ENCODE data around the gene NID1. TPM values are rescaled to one million over a fixed set of nuclear protein-coding genes. Genes with fewer than 3 reads are reported as not detected.

The NID1 gene
- polyA plus RNA-seq, 1 donor from 2014 or later, result 0.04 TPM

GRCh38 chr1:235940285-235940684, 124.6 kb downstream of the NID1 start:
- Histone ChIP-seq H3K79me2 (replicated peaks; ENCODE audit: insufficient read depth, low read length) (no peaks in the 10 kb centered on the region), H2AFZ (ENCODE audit: low read depth, low read length) (no peak overlapping the region), H3K9me2 (ENCODE audit: insufficient read depth, low read length) (no peaks in the 10 kb centered on the region), H3K9me3 (ENCODE audit: low read length) (no peaks in the 10 kb centered on the region), H3K9ac (ENCODE audit: low read length) (no peak overlapping the region), H3K27ac (ENCODE audit: low read length) (no peak overlapping the region), H4K20me1 (ENCODE audit: insufficient read depth) (no peaks in the 10 kb centered on the region), H3K4me2 (ENCODE audit: low read length) (no peak overlapping the region), H3K27me3 (ENCODE audit: insufficient read depth, low read depth, low read length) (no peaks in the 10 kb centered on the region), H3F3A (ENCODE audit: insufficient read depth, low read length, poor library complexity, severe bottlenecking) (no peaks in the 10 kb centered on the region), H3K36me3 (ENCODE audit: insufficient read depth, low read length) (no peaks in the 10 kb centered on the region), H3K4me3 (ENCODE audit: low read length) (no peak overlapping the region)
- no peak for TF ChIP-seq SMC3 (conservative IDR thresholded peaks at IDR 0.05; ENCODE audit: poor library complexity)
- no peak for TF ChIP-seq TAF1 (IDR thresholded peaks at IDR 0.05; ENCODE audit: low read depth)
- TF ChIP-seq REST (IDR thresholded peaks at IDR 0.05; ENCODE audit: borderline replicate concordance), result no peak
- no peak for TF ChIP-seq EP300 (conservative IDR thresholded peaks at IDR 0.05; ENCODE audit: poor library complexity, severe bottlenecking)
- TF ChIP-seq MXI1 (conservative IDR thresholded peaks at IDR 0.05; ENCODE audit: poor library complexity, severe bottlenecking), result no peak
- no peak for TF ChIP-seq EZH2 (IDR thresholded peaks at IDR 0.05; ENCODE audit: borderline replicate concordance, insufficient read depth, low read length, poor library complexity, severe bottlenecking)
- TF ChIP-seq RAD21 (conservative IDR thresholded peaks at IDR 0.05), result no peak
- TF ChIP-seq POLR2AphosphoS5 (IDR thresholded peaks at IDR 0.05), result no peak

GRCh38 chr1:235939480-235939775, 125.5 kb downstream of the NID1 start:
- no peak overlapping the region for H2AFZ ChIP-seq (ENCODE audit: low read depth, low read length)
- H3K9me3 ChIP-seq (ENCODE audit: low read length), result no peaks in the 10 kb centered on the region
- no peak overlapping the region for H3K9ac ChIP-seq (ENCODE audit: low read length)
- H3K9me2 ChIP-seq (ENCODE audit: insufficient read depth, low read length), result no peaks in the 10 kb centered on the region
- H3F3A ChIP-seq (ENCODE audit: insufficient read depth, low read length, poor library complexity, severe bottlenecking), result no peaks in the 10 kb centered on the region
- no peaks in the 10 kb centered on the region for H3K27me3 ChIP-seq (ENCODE audit: insufficient read depth, low read depth, low read length)
- H3K27ac ChIP-seq (ENCODE audit: low read length), result no peak overlapping the region
- no peaks in the 10 kb centered on the region for H3K79me2 ChIP-seq (replicated peaks; ENCODE audit: insufficient read depth, low read length)
- no peak overlapping the region for H3K4me3 ChIP-seq (ENCODE audit: low read length)
- H3K4me2 ChIP-seq (ENCODE audit: low read length), result no peak overlapping the region
- H4K20me1 ChIP-seq (ENCODE audit: insufficient read depth), result no peaks in the 10 kb centered on the region
- no peaks in the 10 kb centered on the region for H3K36me3 ChIP-seq (ENCODE audit: insufficient read depth, low read length)
- TF ChIP-seq SMC3 (conservative IDR thresholded peaks at IDR 0.05; ENCODE audit: poor library complexity), result no peak
- no peak for TF ChIP-seq POLR2AphosphoS5 (IDR thresholded peaks at IDR 0.05)
- no peak for TF ChIP-seq REST (IDR thresholded peaks at IDR 0.05; ENCODE audit: borderline replicate concordance)
- TF ChIP-seq MXI1 (conservative IDR thresholded peaks at IDR 0.05; ENCODE audit: poor library complexity, severe bottlenecking), result no peak
- TF ChIP-seq EP300 (conservative IDR thresholded peaks at IDR 0.05; ENCODE audit: poor library complexity, severe bottlenecking), result no peak
- no peak for TF ChIP-seq TAF1 (IDR thresholded peaks at IDR 0.05; ENCODE audit: low read depth)
- no peak for TF ChIP-seq EZH2 (IDR thresholded peaks at IDR 0.05; ENCODE audit: borderline replicate concordance, insufficient read depth, low read length, poor library complexity, severe bottlenecking)
- TF ChIP-seq RAD21 (conservative IDR thresholded peaks at IDR 0.05), result no peak
- no peak for TF ChIP-seq CTCF (IDR thresholded peaks at IDR 0.05; ENCODE audit: poor library complexity, severe bottlenecking)
